C4-2B (cell line): ENCODE results near the gene TNMD.

Source experiments
- CTCF ChIP-seq: fragments of 450-650 bp; conservative IDR thresholded peaks from 2 replicates; pipeline ENCODE4 v1.5.1; 2017; ENCODE audit warnings: mild to moderate bottlenecking
- ZFX ChIP-seq: fragments of 450-650 bp; IDR thresholded peaks from 2 replicates; pipeline ENCODE4 v1.6.1; 2017

- no peak for TF ChIP-seq CTCF
- TF ChIP-seq ZFX, result no peak
These were observed 58.5 kb downstream of the TNMD start for GRCh38 chrX:100643212-100643611.
